Mesenchymal stem cell (in vitro differentiated cells and primary cell): ENCODE measurements around the gene MYOM1.

Experiments
- DNase-seq: peaks from one replicate; pipeline ENCODE4 v3.0.0-alpha.2; 2013
- H2AFZ ChIP-seq: one replicate; pipeline ENCODE4 v1.6.1; 2013; ENCODE audit warnings: low read depth, mild to moderate bottlenecking, control low read depth, inconsistent platforms, low read length, moderate library complexity
- H2AK5ac ChIP-seq: 2 replicates; pipeline ENCODE4 v1.6.1; 2013; ENCODE audit warnings: low read length, moderate library complexity, mild to moderate bottlenecking, inconsistent platforms; ENCODE audit not compliant: severe bottlenecking
- H2BK120ac ChIP-seq: one replicate; pipeline ENCODE4 v1.6.1; 2013; ENCODE audit warnings: low read depth, mild to moderate bottlenecking, inconsistent platforms, low read length, moderate library complexity
- H2BK12ac ChIP-seq, 2 experiments: one replicate each; pipeline ENCODE4 v1.6.1; 2013; ENCODE audit warnings: inconsistent platforms in 2 of 2, low read length in 2 of 2, mild to moderate bottlenecking in 2 of 2, moderate library complexity in 2 of 2, control low read depth in 1 of 2
- H2BK15ac ChIP-seq: one replicate; pipeline ENCODE4 v1.6.1; 2013; ENCODE audit warnings: mild to moderate bottlenecking, low read depth, inconsistent platforms; ENCODE audit not compliant: poor library complexity, severe bottlenecking
- H2BK5ac ChIP-seq: 2 replicates; pipeline ENCODE4 v1.6.1; 2013; ENCODE audit warnings: low read depth, mild to moderate bottlenecking, low read length, control low read depth, inconsistent platforms; ENCODE audit not compliant: poor library complexity, severe bottlenecking
- H3K14ac ChIP-seq, 2 experiments: one replicate each; pipeline ENCODE4 v1.6.1; 2013; ENCODE audit warnings: inconsistent platforms in 2 of 2, low read length in 2 of 2, control low read depth in 1 of 2, mild to moderate bottlenecking in 1 of 2, moderate library complexity in 1 of 2
- H3K18ac ChIP-seq, 2 experiments: one replicate each; pipeline ENCODE4 v1.6.1; 2013; ENCODE audit warnings: inconsistent platforms in 2 of 2, low read length in 2 of 2, control low read depth in 1 of 2, low read depth in 1 of 2, mild to moderate bottlenecking in 1 of 2
- H3K23ac ChIP-seq, 2 experiments: one replicate each; pipeline ENCODE4 v1.6.1; 2013; ENCODE audit warnings: inconsistent platforms in 2 of 2, low read length in 2 of 2, mild to moderate bottlenecking in 2 of 2, moderate library complexity in 2 of 2, control low read depth in 1 of 2
- H3K27ac ChIP-seq: 2 replicates; pipeline ENCODE4 v1.5.1; 2013; ENCODE audit warnings: mild to moderate bottlenecking, moderate library complexity, low read length, control low read depth, inconsistent platforms; ENCODE audit not compliant: poor library complexity, severe bottlenecking
- H3K27me3 ChIP-seq, 2 experiments: 2 replicates each; pipeline versions ENCODE4 v1.6.1 to v1.7.0; 2013; ENCODE audit warnings: low read length in 2 of 2, mild to moderate bottlenecking in 2 of 2, moderate library complexity in 2 of 2, control low read depth in 1 of 2, inconsistent platforms in 1 of 2; ENCODE audit not compliant: control insufficient read depth in 1 of 2, insufficient read depth in 1 of 2
- H3K36me3 ChIP-seq, 2 experiments: 2 replicates each; pipeline versions ENCODE4 v1.6.1 to v1.7.0; 2013; ENCODE audit warnings: low read length in 2 of 2, control low read depth in 1 of 2, inconsistent platforms in 1 of 2, low read depth in 1 of 2, mild to moderate bottlenecking in 1 of 2; ENCODE audit not compliant: insufficient read depth in 2 of 2, control insufficient read depth in 1 of 2
- H3K4ac ChIP-seq, 2 experiments: one replicate each; pipeline ENCODE4 v1.6.1; 2013; ENCODE audit warnings: inconsistent platforms in 2 of 2, low read length in 2 of 2, mild to moderate bottlenecking in 2 of 2, moderate library complexity in 2 of 2, control low read depth in 1 of 2, low read depth in 1 of 2
- H3K4me1 ChIP-seq: 2 replicates; pipeline ENCODE4 v1.6.1; 2013; ENCODE audit warnings: low read depth, low read length, control low read depth; ENCODE audit not compliant: control insufficient read depth, insufficient read depth
- H3K4me2 ChIP-seq: 2 replicates; pipeline ENCODE4 v1.6.1; 2013; ENCODE audit warnings: low read length, mild to moderate bottlenecking, inconsistent platforms; ENCODE audit not compliant: poor library complexity, severe bottlenecking
- H3K4me3 ChIP-seq, 2 experiments: 2 replicates each; pipeline versions ENCODE4 v1.5.1 to v1.7.0; 2013; ENCODE audit warnings: low read length in 2 of 2, mild to moderate bottlenecking in 2 of 2, control low read depth in 1 of 2, low read depth in 1 of 2; ENCODE audit not compliant: insufficient read depth in 1 of 2
- H3K79me1 ChIP-seq: replicated peaks from 2 replicates; pipeline ENCODE4 v1.6.1; 2013; ENCODE audit warnings: mild to moderate bottlenecking, control low read depth, low read length, inconsistent platforms; ENCODE audit not compliant: poor library complexity, severe bottlenecking
- H3K9ac ChIP-seq: 2 replicates; pipeline ENCODE4 v1.7.0; 2013; ENCODE audit warnings: mild to moderate bottlenecking, low read length, moderate library complexity
- H3K9me3 ChIP-seq: 2 replicates; pipeline ENCODE4 v1.7.0; 2013; ENCODE audit warnings: mild to moderate bottlenecking, low read length; ENCODE audit not compliant: control insufficient read depth
- H4K8ac ChIP-seq: one replicate; pipeline ENCODE4 v1.6.1; 2013; ENCODE audit warnings: inconsistent platforms, mild to moderate bottlenecking, low read length, moderate library complexity
- H4K91ac ChIP-seq: one replicate; pipeline ENCODE4 v1.6.1; 2013; ENCODE audit warnings: mild to moderate bottlenecking, low read length, inconsistent platforms
- WGBS: methylation state at CpG from one replicate; pipeline ENCODE4 v1.1.7; 2013; ENCODE audit warnings: mixed read lengths; 5-methylcytosine and 5-hydroxymethylcytosine counted together

The MYOM1 gene

DNA sequence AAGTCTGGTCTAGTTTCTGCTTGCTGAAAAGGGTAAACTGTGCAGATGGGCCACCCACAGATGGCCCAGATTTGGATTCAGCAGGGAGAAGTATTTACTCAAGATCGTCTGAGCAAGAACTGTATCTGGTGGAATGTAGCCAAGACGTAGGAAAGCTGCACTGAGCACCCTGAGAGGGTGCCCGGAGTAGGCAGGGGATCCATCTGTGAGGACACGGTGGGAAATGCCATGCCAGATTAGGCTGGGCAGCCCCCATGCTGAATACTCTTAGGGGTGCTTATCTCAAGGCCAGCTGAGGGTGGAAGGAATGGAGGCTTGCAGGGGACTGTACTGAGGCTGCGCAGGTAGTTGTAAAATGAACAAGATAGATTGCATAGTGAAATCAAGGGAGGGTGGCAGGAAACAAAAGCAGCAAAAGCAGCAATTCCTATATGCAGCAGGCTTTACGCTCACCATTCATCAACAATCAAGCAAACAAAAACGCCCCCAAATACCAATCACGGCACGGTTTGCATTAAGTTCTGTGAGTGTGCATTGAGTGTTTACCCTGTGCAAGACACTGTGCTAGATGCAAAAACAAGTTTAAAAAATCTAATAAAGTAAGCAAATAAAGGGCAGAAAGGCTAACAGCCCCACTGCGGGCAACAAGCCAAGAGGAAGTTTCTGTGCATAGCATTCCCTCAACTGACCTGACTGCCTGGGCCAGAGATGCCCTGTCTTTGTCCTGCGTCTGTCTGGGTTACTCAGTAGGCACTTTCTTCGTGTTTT lies 174.7 kb downstream of the MYOM1 start:
- no peak overlapping the region for H2AFZ ChIP-seq
- H4K8ac ChIP-seq, result no peak overlapping the region
- 65% methylated on average over 7 of the region's 12 CpGs for WGBS
- H3K14ac ChIP-seq, result no peak overlapping the region
- H2BK15ac ChIP-seq, result no peak overlapping the region
- H3K4me1 ChIP-seq, result no peaks in the 10 kb centered on the region
- no peak overlapping the region for H3K4me3 ChIP-seq
- peak overlapping the region in 1 of 2 experiments; percentile 8 for H2BK12ac ChIP-seq
- H3K27ac ChIP-seq, result no peak overlapping the region
- no peak for DNase-seq
- no peaks in the 10 kb centered on the region for H3K36me3 ChIP-seq
- no peak overlapping the region for H3K23ac ChIP-seq
- no peaks in the 10 kb centered on the region for H3K9me3 ChIP-seq
- H3K4ac ChIP-seq, result no peak overlapping the region
- peak overlapping the region; percentile 65 for H4K91ac ChIP-seq
- no peaks in the 10 kb centered on the region for H3K27me3 ChIP-seq
- H3K4me2 ChIP-seq, result no peak overlapping the region
- no peaks in the 10 kb centered on the region for H3K79me1 ChIP-seq
- no peak overlapping the region for H3K9ac ChIP-seq
- H2BK120ac ChIP-seq, result no peak overlapping the region
- peak overlapping the region in 1 of 2 experiments; percentile 17 for H3K18ac ChIP-seq
- H2AK5ac ChIP-seq, result no peak overlapping the region
- no peak overlapping the region for H2BK5ac ChIP-seq

DNA sequence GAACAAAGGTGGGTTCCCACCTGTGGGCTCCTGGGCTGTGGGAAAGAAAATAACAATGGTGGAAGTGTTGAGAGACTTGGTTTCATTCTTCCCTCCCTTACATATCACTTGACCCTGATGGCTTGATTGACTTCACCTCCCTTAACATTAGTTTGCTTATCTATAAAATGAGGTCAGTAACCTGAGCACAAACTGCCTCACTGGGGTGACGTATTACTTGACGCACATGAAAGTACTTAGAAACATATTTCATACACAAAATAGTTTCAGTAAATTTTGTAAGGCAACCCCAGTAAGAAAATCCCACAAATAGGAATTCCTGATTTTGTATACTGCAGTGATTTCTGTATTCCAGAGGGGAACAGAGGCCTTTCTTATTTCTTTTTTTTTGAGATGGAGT lies 177.4 kb downstream of the MYOM1 start:
- Histone ChIP-seq H2BK5ac (no peak overlapping the region), H2AK5ac (no peak overlapping the region), H2BK15ac (no peak overlapping the region), H3K4me1 (no peaks in the 10 kb centered on the region), H4K8ac (no peak overlapping the region), H3K4ac (no peak overlapping the region), H3K4me3 (no peak overlapping the region), H3K79me1 (no peaks in the 10 kb centered on the region), H3K9me3 (no peaks in the 10 kb centered on the region), H2BK120ac (no peak overlapping the region), H4K91ac (no peak overlapping the region), H3K27me3 (no peaks in the 10 kb centered on the region), H3K27ac (no peak overlapping the region), H3K18ac (no peak overlapping the region), H2AFZ (no peak overlapping the region), H3K23ac (no peak overlapping the region), H3K14ac (no peak overlapping the region), H2BK12ac (no peak overlapping the region), H3K36me3 (no peaks in the 10 kb centered on the region), H3K4me2 (no peak overlapping the region), H3K9ac (no peak overlapping the region)
- 95% methylated on average over 2 of the region's 2 CpGs for WGBS
- no peak for DNase-seq

DNA sequence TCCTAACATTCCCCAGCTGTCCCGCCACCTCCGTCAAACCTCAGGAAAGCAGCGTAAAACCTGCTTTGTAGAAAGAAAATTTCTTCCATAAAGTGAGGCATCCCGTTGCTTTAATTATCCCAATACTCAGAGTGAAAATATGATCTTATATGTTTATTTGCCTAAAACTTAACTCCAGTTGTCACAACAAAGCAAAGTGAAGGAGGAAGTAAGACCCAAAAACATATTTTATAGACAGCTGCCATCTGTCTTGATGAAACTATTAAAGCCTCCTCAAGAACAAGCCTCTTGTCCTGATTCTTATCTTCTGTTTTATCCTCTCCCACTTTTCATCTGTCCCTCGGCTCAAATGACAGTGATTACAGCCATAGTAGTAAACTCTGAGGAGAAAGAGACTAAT lies 177.9 kb downstream of the MYOM1 start:
- no peaks in the 10 kb centered on the region for H3K36me3 ChIP-seq
- H3K4me2 ChIP-seq, result no peak overlapping the region
- H4K91ac ChIP-seq, result no peak overlapping the region
- no peak overlapping the region for H3K14ac ChIP-seq
- H3K79me1 ChIP-seq, result no peaks in the 10 kb centered on the region
- H3K23ac ChIP-seq, result no peak overlapping the region
- no peak overlapping the region for H2AFZ ChIP-seq
- WGBS, result 68% methylated on average over 4 of the region's 5 CpGs
- no peak overlapping the region for H3K27ac ChIP-seq
- no peak overlapping the region for H3K4ac ChIP-seq
- no peak overlapping the region for H4K8ac ChIP-seq
- DNase-seq, result no peak
- no peak overlapping the region for H2BK12ac ChIP-seq
- no peak overlapping the region for H2BK5ac ChIP-seq
- no peak overlapping the region for H2BK15ac ChIP-seq
- H2BK120ac ChIP-seq, result no peak overlapping the region
- no peak overlapping the region for H3K18ac ChIP-seq
- H3K4me1 ChIP-seq, result no peaks in the 10 kb centered on the region
- H2AK5ac ChIP-seq, result no peak overlapping the region
- H3K4me3 ChIP-seq, result no peak overlapping the region
- H3K9ac ChIP-seq, result no peak overlapping the region
- H3K27me3 ChIP-seq, result no peaks in the 10 kb centered on the region
- H3K9me3 ChIP-seq, result no peaks in the 10 kb centered on the region

DNA sequence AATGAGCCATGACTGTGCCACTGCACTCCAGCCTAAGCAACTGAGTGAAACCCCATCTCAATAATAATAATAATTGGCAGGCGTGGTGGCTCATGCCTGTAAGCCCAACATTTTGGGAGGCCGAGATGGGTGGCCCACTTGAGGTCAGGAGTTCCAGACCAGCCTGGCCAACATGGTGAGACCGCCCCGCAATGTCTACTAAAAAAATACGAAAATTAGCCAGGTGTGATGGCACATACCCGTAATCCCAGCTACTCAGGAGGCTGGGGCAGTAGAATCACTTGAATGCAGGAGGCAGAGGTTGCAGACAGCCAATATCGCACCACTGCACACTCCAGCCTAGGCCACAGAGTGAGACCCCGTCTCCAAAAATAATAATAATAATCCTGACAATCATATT lies 178.9 kb downstream of the MYOM1 start:
- 98% methylated on average over 6 of the region's 8 CpGs for WGBS
- Histone ChIP-seq H2BK120ac (no peak overlapping the region), H3K4me2 (no peak overlapping the region), H3K4ac (no peak overlapping the region), H4K8ac (no peak overlapping the region), H3K27me3 (no peaks in the 10 kb centered on the region), H3K9ac (no peak overlapping the region), H2BK5ac (no peak overlapping the region), H2AK5ac (no peak overlapping the region), H3K9me3 (no peaks in the 10 kb centered on the region), H2BK15ac (peak overlapping the region; percentile 48), H2BK12ac (no peak overlapping the region), H3K27ac (no peak overlapping the region), H2AFZ (no peak overlapping the region), H3K4me3 (no peak overlapping the region), H3K18ac (no peak overlapping the region), H3K79me1 (no peaks in the 10 kb centered on the region), H3K4me1 (no peaks in the 10 kb centered on the region), H3K14ac (no peak overlapping the region), H4K91ac (no peak overlapping the region), H3K23ac (no peak overlapping the region), H3K36me3 (no peaks in the 10 kb centered on the region)
- no peak for DNase-seq
